K562 (cell line): Measurements from ENCODE around the gene C2. TPM values are rescaled to one million over a fixed set of nuclear protein-coding genes. Genes with fewer than 3 reads are reported as not detected.

Source experiments
- HIVEP1 ChIP-seq: fragments of 250-450 bp; sonication (Bioruptor Pico); IDR thresholded peaks from 2 replicates; pipeline ENCODE4 v1.4.0; 2020; ENCODE audit warnings: mild to moderate bottlenecking
- HOXB6 ChIP-seq: fragments of 250-450 bp; sonication (Bioruptor Pico); IDR thresholded peaks from 2 replicates; pipeline ENCODE4 v1.5.1; 2022; ENCODE audit warnings: mild to moderate bottlenecking, borderline replicate concordance
- KDM4B ChIP-seq, 2 experiments: fragments of 450-650 bp in 1 of 2; sonication (generic) in 1 of 2; IDR thresholded peaks; 2 replicates each; pipeline ENCODE4 v1.6.1; 2016 to 2017; ENCODE audit warnings: borderline replicate concordance in 2 of 2, antibody characterized with exemption in 1 of 2, low read depth in 1 of 2, mild to moderate bottlenecking in 1 of 2
- KLF16 ChIP-seq: IDR thresholded peaks from 2 replicates; pipeline ENCODE4 v1.6.1; 2016; ENCODE audit warnings: antibody characterized with exemption
- MYBL2 ChIP-seq, 2 experiments: fragments of 450-650 bp in 1 of 2; sonication (generic) in 1 of 2; formaldehyde crosslinking in 1 of 2; IDR thresholded peaks; 2 replicates each; pipeline versions ENCODE4 v1.6.1 to v1.8.1; 2017 to 2022; ENCODE audit warnings: borderline replicate concordance in 1 of 2, inconsistent platforms in 1 of 2, low read depth in 1 of 2, mild to moderate bottlenecking in 1 of 2, missing genetic modification reagents in 1 of 2, moderate library complexity in 1 of 2
- NCOA2 ChIP-seq, 2 experiments: fragments of 450-650 bp; IDR thresholded peaks; 2 replicates each; pipeline ENCODE4 v1.6.1; 2018; ENCODE audit warnings: mild to moderate bottlenecking in 2 of 2, moderate library complexity in 1 of 2; ENCODE audit not compliant: partially characterized antibody in 2 of 2
- PML ChIP-seq: IDR thresholded peaks from 2 replicates; pipeline ENCODE4 v1.6.1; 2012; ENCODE audit warnings: low read length, inconsistent platforms
- RBM34 ChIP-seq: fragments of 200-400 bp; formaldehyde crosslinking; IDR thresholded peaks from 2 replicates; pipeline ENCODE4 v1.6.1; 2018; ENCODE audit warnings: low read length, borderline replicate concordance; ENCODE audit not compliant: insufficient read depth
- RHOXF2B ChIP-seq: fragments of 250-450 bp; sonication (Bioruptor Pico); conservative IDR thresholded peaks from 2 replicates; pipeline ENCODE4 v1.5.1; 2021
- RNF219 ChIP-seq: fragments of 250-450 bp; sonication (Bioruptor Pico); IDR thresholded peaks from 2 replicates; pipeline ENCODE4 v1.5.0; 2022; ENCODE audit warnings: mild to moderate bottlenecking
- ZNF347 ChIP-seq: fragments of 450-650 bp; formaldehyde crosslinking; IDR thresholded peaks from 2 replicates; pipeline ENCODE4 v1.4.0; 2020; ENCODE audit warnings: low read depth, mild to moderate bottlenecking, moderate library complexity
- ZNF57 ChIP-seq: fragments of 450-650 bp; formaldehyde crosslinking; IDR thresholded peaks from 2 replicates; pipeline ENCODE4 v1.4.0; 2020; ENCODE audit warnings: mild to moderate bottlenecking, moderate library complexity
- ZNF644 ChIP-seq: fragments of 200-800 bp; sonication (Bioruptor generic); IDR thresholded peaks from 2 replicates; pipeline ENCODE4 v1.6.1; 2016; ENCODE audit warnings: low read depth, missing genetic modification characterization, missing compliant biosample characterization
- ZSCAN32 ChIP-seq: fragments of 450-650 bp; formaldehyde crosslinking; IDR thresholded peaks from 2 replicates; pipeline ENCODE4 v1.4.0; 2020; ENCODE audit warnings: mild to moderate bottlenecking, moderate library complexity
- polyA plus RNA-seq, 8 experiments: library from polyadenylated mRNA; depleted of rRNA in 4 of 8; stranded (reverse) in 5 of 8; unstranded in 3 of 8; fragments of >200 nt; fragmentation: Nextera tagmentation in 2 of 8; fragmentation: Illumina TruSeq in 1 of 8; extraction: Ambion mirVana in 2 of 8; extraction: Trizol in 1 of 8; gene quantifications; 2 replicates each; pipeline versions ENCODE4 v1.2.1 to v1.2.3, GENCODE V29; 2011 to 2014; ENCODE audit warnings: inconsistent platforms in 1 of 8, missing spikeins in 1 of 8
- total RNA-seq, 7 experiments: library from RNA; depleted of rRNA in 6 of 7; stranded (reverse); fragments of >200 nt in 6 of 7; fragmentation: Illumina TruSeq in 2 of 7; extraction: Trizol in 2 of 7; gene quantifications; 2 replicates each; pipeline versions ENCODE4 v1.2.1 to v1.2.3, GENCODE V29; 2011 to 2021; ENCODE audit warnings: low replicate concordance in 1 of 7

Gene C2
- total and polyA plus RNA-seq, 9 of the 15 experiments (the other 6 are each of a cell fraction or from before 2014, with no cell fraction given), result 0.05 to 1.1 (median 0.39) TPM; not detected in 1

GRCh38 chr6:31901415-31901952, 26.0 kb upstream of the C2 start (continued):
- TF ChIP-seq ZSCAN32 (CRISPR knock-in tag), result 0 out of 2 replicates have a peak, but pooled peaks have one; percentile 0
- TF ChIP-seq ZNF347, result no peak
- TF ChIP-seq ZNF644 (tag), result no peak; the same call in 1 of the 2 replicates
- no peak for TF ChIP-seq MYBL2 (IDR thresholded peaks at IDR 0.05; ENCODE audit: low read depth)
- TF ChIP-seq MYBL2 (CRISPR knock-in tag; IDR thresholded peaks at IDR 0.05; ENCODE audit: borderline replicate concordance), result no peak
- no peak for TF ChIP-seq RBM34
- no peak for TF ChIP-seq HIVEP1 (CRISPR knock-in tag)
- no peak for TF ChIP-seq RHOXF2B (CRISPR knock-in tag)
- TF ChIP-seq HOXB6 (CRISPR knock-in tag), result no peak
- no peak for TF ChIP-seq PML
- no peak for TF ChIP-seq ZNF57 (CRISPR knock-in tag)
- no peak for TF ChIP-seq RNF219 (CRISPR knock-in tag)
- TF ChIP-seq KLF16, result no peak
- TF ChIP-seq NCOA2 (IDR thresholded peaks at IDR 0.05; ENCODE audit: partially characterized antibody in 2 of 2), result no peak
- TF ChIP-seq KDM4B (IDR thresholded peaks at IDR 0.05; ENCODE audit: borderline replicate concordance in 2 of 2, low read depth in 1 of 2), result no peak
- TF ChIP-seq, all 486 proteins: peak for 40
